ENCODE measurements around the gene MGAT1. TPM values are rescaled to one million over a fixed set of nuclear protein-coding genes. Genes with fewer than 3 reads are reported as not detected.

The MGAT1 gene
- total RNA-seq, 4 donors from 2014 or later = 122 to 196 (median 159) TPM

DNA sequence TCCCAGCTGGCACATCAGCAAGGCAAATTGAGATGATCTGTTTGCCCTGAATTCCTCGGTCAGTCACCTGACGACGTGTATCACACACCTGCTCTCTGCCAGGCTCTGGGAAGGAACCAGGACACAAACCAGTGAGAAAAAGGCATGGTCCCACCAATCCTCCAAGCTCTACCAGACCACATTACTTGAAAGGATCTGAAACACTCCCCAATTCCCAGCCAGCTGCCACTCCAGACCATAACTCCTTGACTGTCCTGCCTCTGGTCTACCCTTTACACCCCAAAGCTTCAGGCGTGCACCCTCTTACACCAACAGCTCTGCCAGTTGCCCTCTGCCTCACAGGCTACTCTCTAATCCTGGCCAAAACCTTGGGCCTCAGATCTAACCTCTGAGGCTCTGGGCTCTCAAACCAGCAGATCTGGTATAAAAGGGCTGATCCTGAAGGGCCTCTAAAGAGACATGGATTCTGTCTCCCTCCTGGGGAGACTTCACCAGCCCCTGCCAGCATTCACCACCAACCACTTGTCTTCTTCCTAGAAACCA is 6.8 kb downstream of the MGAT1 start:
- H3K4me3 ChIP-seq = no peak overlapping the region
- H3K9me3 ChIP-seq = no peaks in the 10 kb centered on the region
- no peak for TF ChIP-seq POLR2A (IDR thresholded peaks at IDR 0.05)
- no peak for TF ChIP-seq POLR2AphosphoS5 (IDR thresholded peaks at IDR 0.05)
- TF ChIP-seq EP300 (IDR thresholded peaks at IDR 0.05) = no peak
- peaks cover 10 to 95% (median 51%) of the 10 kb centered on the region in 3 donors for H3K4me1 ChIP-seq
- no peak overlapping the region for H3K27ac ChIP-seq
- 47 to 79% methylated on average over 2 to 4 of the region's 4 CpGs for WGBS, 2 donors (ENCODE audit: low coverage in 1 of 2)
- H3K36me3 ChIP-seq = peaks cover 0 to 48% of the 10 kb centered on the region in 2 donors
- no peaks in the 10 kb centered on the region for H3K27me3 ChIP-seq
- ATAC-seq = no peak

DNA sequence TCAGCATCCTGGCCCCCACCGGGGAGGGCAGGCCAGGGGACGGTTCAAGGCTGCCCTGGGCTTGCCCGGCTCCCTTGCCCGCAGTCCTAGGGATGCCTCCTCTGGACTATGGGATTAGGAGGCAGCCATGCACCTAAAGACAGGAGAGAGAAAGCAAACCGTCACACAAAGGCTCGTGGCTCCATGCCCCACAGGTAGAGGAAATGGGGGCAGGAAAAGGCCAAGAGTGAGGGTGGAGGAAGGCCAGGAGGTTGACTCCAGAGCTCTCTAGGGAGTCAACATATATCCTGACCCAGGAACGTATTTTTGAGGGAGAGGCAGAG is 9.7 kb downstream of the MGAT1 start:
- no peak overlapping the region for H3K4me3 ChIP-seq
- TF ChIP-seq POLR2A (IDR thresholded peaks at IDR 0.05) (no peak), POLR2AphosphoS5 (IDR thresholded peaks at IDR 0.05) (no peak), EP300 (IDR thresholded peaks at IDR 0.05) (no peak)
- TF ChIP-seq, protein P1, sequence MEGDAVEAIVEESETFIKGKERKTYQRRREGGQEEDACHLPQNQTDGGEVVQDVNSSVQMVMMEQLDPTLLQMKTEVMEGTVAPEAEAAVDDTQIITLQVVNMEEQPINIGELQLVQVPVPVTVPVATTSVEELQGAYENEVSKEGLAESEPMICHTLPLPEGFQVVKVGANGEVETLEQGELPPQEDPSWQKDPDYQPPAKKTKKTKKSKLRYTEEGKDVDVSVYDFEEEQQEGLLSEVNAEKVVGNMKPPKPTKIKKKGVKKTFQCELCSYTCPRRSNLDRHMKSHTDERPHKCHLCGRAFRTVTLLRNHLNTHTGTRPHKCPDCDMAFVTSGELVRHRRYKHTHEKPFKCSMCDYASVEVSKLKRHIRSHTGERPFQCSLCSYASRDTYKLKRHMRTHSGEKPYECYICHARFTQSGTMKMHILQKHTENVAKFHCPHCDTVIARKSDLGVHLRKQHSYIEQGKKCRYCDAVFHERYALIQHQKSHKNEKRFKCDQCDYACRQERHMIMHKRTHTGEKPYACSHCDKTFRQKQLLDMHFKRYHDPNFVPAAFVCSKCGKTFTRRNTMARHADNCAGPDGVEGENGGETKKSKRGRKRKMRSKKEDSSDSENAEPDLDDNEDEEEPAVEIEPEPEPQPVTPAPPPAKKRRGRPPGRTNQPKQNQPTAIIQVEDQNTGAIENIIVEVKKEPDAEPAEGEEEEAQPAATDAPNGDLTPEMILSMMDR (IDR thresholded peaks at IDR 0.05) = no peak
- 62 to 69% methylated on average over 3 to 4 of the region's 7 CpGs for WGBS, 2 donors (ENCODE audit: low coverage in 1 of 2)
- no peak overlapping the region for H3K27ac ChIP-seq
- no peak for ATAC-seq
- H3K36me3 ChIP-seq = peaks cover 0 to 76% of the 10 kb centered on the region in 2 donors
- H3K4me1 ChIP-seq = peaks cover 0 to 85% (median 24%) of the 10 kb centered on the region in 3 donors
- no peaks in the 10 kb centered on the region for H3K27me3 ChIP-seq
- H3K9me3 ChIP-seq = no peaks in the 10 kb centered on the region

DNA sequence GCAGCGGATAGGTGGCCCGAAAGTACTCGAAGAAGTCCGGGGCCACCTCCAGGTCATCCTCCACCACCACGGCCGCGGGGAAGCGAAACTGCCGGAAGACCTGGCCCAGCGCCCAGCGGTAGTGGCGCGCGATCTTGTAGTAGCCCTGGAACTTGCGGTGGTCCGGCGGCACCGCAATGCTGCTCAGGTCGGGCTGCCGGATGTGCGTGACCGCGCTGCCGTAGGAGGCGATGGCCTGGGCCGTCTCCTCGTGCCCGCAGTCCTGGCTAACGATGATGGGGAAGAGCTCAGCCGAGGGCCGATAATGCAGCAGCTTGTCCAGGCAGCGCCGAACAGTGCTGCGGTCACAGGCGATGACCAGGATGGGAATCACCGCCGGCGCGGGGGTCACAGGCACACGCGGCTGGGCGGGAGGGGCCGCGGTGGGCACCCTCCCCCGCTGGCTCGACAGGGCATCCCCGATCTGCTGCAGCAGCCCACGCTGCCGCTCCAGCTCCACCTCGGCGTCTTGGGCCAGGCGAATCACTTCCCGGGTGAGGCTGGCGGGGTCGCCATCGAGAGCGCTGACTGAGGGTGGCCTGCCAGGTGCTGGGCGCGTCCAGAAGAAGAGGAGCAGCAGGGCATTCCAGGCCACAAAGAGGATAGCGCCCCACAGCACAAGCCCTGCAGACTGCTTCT is 10.2 kb downstream of the MGAT1 start:
- no peak for ATAC-seq
- Histone ChIP-seq H3K27me3 (no peaks in the 10 kb centered on the region), H3K9me3 (no peaks in the 10 kb centered on the region), H3K4me1 (peaks cover 0 to 85% (median 23%) of the 10 kb centered on the region in 3 donors), H3K36me3 (peaks cover 0 to 81% of the 10 kb centered on the region in 2 donors), H3K27ac (no peak overlapping the region), H3K4me3 (no peak overlapping the region)
- 80% methylated on average over 1 of the region's 60 CpGs; no CpG with 5 or more reads in 1 of the 2 donors for WGBS, 2 donors (ENCODE audit: low coverage in 1 of 2)
- TF ChIP-seq, protein P1 (IDR thresholded peaks at IDR 0.05) = no peak
- no peak for TF ChIP-seq EP300 (IDR thresholded peaks at IDR 0.05)

DNA sequence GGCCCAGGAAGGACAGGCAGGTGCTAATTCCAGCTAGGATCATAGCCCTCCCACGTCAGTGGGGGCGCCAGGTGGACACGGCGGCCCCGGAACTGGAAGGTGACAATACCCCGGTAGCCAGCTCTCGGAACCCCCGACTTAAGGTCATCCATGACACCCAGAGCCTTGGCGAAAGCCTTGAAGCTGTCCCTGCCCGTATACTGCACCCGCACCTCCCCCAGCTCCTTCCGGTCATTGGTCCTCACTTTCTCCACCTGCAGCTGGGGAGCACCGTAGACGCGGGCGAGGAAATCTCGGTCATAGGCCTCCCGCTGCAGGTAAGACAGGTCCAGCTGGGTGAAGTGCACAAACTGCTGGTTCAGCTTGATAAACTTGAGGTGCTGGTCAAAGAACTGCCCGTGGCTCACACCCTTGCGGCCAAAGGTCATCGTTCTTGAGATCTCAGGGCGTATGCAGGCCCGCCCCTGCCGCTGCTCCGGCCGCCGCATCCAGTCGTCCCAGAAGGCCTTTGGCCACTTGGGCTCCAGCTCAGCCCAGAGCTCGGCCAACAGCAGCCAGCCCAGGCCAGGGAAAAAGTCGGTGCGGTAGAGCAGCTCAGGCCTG is 10.9 kb downstream of the MGAT1 start:
- Histone ChIP-seq H3K9me3 (no peaks in the 10 kb centered on the region), H3K36me3 (peaks cover 0 to 81% of the 10 kb centered on the region in 2 donors), H3K27me3 (no peaks in the 10 kb centered on the region), H3K27ac (no peak overlapping the region), H3K4me1 (peaks cover 0 to 85% (median 23%) of the 10 kb centered on the region in 3 donors), H3K4me3 (no peak overlapping the region)
- WGBS, 2 donors (ENCODE audit: low coverage in 1 of 2) = 90 to 93% methylated on average over 2 to 3 of the region's 31 CpGs
- TF ChIP-seq POLR2A (IDR thresholded peaks at IDR 0.05) (no peak), EP300 (IDR thresholded peaks at IDR 0.05) (no peak), POLR2AphosphoS5 (IDR thresholded peaks at IDR 0.05) (no peak)
- TF ChIP-seq, protein P1 (IDR thresholded peaks at IDR 0.05) = no peak
- ATAC-seq = no peak

DNA sequence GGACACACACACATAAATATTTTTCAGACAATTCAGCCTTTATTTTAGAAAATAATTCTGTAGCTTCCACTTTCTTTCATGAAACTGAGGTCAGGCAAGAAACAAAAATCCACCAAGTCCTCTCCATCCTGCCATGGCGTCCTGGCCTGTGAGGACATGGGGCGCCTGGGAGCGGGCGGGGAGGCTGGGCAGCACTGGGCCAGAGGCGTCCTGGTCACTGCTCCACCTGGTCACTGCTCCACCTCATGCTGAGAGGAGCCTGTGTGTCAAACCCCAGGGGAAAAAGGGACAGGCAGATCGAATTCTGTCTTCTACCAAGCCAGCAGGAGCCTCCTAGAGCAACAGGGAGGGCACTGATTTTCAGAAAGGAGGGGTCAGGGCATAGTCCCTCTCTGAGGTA is 12.1 kb downstream of the MGAT1 start:
- Histone ChIP-seq H3K4me1 (peaks cover under 1 to 85% (median 28%) of the 10 kb centered on the region in 3 donors), H3K4me3 (no peak overlapping the region), H3K27me3 (no peaks in the 10 kb centered on the region), H3K9me3 (no peaks in the 10 kb centered on the region), H3K36me3 (peaks cover 0 to 72% of the 10 kb centered on the region in 2 donors), H3K27ac (no peak overlapping the region)
- WGBS, 2 donors (ENCODE audit: low coverage in 1 of 2) = no CpG with 5 or more reads among the region's 6 CpGs
- TF ChIP-seq, protein P1 (IDR thresholded peaks at IDR 0.05) = no peak
- TF ChIP-seq POLR2AphosphoS5 (IDR thresholded peaks at IDR 0.05) = no peak
- ATAC-seq = no peak

Data from gastroesophageal sphincter (tissue), 4 donors.